ENCODE measurements around the gene NBPF4.
"Not testable (repeated sequence)": the region's sequence is repeated elsewhere in the genome, so short reads cannot be mapped to it uniquely, and the experiment has no call there.

Gene NBPF4, protein sequence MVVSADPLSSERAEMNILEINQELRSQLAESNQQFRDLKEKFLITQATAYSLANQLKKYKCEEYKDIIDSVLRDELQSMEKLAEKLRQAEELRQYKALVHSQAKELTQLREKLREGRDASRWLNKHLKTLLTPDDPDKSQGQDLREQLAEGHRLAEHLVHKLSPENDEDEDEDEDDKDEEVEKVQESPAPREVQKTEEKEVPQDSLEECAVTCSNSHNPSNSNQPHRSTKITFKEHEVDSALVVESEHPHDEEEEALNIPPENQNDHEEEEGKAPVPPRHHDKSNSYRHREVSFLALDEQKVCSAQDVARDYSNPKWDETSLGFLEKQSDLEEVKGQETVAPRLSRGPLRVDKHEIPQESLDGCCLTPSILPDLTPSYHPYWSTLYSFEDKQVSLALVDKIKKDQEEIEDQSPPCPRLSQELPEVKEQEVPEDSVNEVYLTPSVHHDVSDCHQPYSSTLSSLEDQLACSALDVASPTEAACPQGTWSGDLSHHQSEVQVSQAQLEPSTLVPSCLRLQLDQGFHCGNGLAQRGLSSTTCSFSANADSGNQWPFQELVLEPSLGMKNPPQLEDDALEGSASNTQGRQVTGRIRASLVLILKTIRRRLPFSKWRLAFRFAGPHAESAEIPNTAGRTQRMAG

DNA sequence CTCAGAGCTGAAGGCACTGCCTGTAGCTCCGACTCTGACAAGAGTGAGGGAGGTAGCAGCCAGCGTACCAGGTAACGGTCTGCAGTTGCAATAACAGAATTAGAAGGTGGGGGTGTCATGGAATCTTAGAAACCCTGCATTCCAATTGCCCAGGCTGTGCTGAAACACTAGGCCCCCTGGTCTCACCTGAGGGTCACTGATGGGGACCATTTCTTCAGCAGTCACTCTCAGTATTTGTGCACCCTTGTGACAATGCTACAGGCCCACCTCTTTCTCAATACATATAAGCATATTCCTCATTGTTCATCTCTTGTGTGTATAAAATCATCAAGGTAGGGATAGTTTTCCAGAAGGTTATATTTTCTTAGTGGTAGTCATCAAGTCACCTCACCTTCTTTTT is at the start of gene NBPF4:
TSS of gene NBPF4 (minus strand) at position 101 of the 400 bp plus-strand sequence. CDS start 315 bp downstream, outside the sequence.
- DNase-seq (ENCODE audit: low read depth in 2 of 3, low spot score in 1 of 3): not testable (repeated sequence)

DNA sequence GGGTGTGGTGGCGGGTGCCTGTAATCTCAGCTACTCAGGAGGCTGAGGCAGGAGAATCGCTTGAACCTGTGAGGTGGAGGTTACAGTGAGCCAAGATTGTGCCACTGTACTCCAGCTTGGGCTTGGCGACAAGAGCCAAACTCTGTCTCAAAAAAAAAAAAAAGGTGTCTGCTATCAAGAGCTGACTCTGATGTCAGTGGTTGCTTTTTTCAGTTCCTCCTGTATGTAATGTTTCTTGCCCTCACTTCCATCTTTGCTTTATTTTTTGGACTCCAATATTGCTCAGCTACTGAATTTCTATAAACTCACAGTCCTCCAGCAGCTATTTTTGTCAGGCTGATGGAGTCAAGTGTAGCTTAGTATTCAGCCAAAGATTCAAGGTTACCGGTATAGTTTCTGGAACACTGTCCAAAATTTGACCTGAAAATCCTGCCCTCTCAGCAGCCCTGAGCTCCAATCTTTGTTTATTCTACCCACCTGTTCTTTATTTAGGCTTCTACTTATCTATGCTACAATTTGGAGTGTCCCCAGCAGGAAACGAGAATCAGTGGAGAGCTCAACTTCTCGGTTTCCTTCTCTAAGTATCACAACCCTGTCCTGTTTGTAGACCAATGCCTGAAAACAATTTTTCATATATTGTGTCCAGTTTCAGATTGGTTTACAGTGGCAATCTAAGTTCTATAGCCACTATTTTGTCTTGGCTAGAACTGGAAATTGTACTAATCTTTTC is 38.8 kb upstream of the NBPF4 start:
- DNase-seq (ENCODE audit: low read depth in 2 of 3, low spot score in 1 of 3): not testable (repeated sequence)

DNA sequence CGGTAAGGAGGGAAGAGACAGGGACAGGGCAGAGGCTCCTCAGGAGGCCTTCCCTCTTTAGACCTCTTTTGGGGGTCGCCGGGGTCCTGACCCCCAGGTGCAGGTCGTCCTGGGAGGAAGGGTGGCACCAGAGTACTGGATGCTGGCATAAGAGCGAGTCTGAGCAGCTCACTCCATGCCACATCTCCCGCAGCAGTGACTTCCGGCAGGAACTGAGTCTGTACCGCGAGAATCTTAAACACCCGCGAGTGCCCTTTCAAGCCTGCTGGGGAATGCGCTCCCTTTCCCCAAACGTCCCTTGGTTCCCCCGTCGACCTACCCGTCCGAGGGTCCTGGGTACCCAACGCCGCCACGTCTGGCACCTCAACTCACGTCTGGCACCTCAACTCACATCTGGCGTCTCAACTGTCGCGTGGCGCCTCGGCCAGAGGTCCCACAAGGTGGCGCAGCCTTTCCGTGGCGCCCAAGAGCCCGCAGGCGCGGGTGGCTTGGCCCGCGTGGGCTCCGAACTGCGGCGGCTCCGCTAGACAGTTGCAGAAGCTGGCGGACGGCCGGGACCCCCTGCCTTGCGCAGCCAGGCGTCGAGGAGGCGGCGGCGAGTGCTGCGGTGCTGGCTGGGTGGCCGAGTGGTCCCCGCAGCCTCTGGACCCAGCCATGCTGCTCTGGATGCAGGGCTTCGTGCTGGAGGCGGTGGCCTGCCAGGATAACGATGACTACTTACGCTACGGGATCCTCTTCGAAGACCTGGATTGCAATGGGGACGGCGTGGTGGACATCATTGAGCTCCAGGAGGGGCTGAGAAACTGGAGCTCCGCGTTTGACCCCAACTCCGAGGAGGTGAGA is 28.8 kb upstream of the NBPF4 start:
- DNase-seq (ENCODE audit: low read depth in 2 of 3, low spot score in 1 of 3): not testable (repeated sequence)

DNA sequence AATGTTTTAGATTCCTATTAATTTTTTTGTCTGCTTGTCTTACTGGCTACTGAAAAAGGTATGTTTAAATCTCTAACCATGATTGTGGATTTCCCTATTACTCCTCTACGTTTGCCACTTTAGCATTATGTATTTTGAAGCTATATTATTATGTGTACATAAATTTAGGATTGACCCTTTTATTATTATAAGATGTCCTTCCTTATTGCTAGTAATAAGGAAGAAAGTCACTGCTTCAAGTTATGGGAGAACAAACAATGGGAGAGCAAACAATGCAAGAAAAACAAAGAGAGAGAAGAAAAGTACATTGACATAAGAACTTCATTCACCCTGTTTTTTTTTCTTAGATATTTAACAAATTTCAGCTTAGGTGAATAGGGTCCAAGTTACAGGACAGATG is 23.2 kb upstream of the NBPF4 start:
- not testable (repeated sequence) for DNase-seq (ENCODE audit: low read depth in 2 of 3, low spot score in 1 of 3)

DNA sequence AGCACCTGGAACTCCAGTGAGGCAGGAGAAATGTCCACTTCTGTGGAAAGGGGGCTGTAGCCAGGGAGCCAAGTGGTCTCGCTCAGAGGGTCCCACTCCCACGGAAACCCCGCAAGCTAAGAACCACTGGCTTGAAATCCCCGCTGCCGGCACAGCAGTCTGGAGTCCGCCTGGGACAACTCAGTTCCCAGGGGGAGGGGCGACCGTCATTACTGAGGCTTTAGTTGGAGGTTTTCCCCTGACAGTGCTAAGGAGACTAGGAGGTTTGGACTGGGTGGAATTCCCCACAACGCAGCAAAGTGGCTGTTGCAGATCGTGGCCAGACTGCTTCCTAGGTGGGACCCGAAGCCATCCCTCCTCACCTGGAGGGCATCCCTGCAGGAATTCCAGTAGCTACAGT is 18.1 kb upstream of the NBPF4 start:
- not testable (repeated sequence) for DNase-seq (ENCODE audit: low read depth in 2 of 3, low spot score in 1 of 3)

DNA sequence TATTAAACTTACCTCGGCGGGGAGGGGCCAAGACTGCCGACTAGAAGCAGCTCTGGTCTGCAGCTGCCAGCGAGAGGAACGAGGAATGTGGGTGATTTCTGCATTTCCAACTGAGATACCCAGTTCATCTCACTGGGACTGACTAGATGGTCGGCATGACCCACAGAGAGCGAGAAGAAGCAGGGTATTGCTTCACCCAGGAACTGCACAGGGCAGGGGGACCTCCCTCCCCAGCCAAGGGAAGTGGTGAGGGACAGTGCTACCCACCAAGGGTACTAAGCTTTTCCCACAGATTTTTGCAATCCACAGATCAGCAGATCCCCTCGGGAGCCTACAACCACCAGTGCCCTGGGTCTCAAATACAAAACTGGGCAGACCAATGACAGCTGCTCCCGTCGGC is 17.6 kb upstream of the NBPF4 start:
- DNase-seq (ENCODE audit: low read depth in 2 of 3, low spot score in 1 of 3): not testable (repeated sequence)

DNA sequence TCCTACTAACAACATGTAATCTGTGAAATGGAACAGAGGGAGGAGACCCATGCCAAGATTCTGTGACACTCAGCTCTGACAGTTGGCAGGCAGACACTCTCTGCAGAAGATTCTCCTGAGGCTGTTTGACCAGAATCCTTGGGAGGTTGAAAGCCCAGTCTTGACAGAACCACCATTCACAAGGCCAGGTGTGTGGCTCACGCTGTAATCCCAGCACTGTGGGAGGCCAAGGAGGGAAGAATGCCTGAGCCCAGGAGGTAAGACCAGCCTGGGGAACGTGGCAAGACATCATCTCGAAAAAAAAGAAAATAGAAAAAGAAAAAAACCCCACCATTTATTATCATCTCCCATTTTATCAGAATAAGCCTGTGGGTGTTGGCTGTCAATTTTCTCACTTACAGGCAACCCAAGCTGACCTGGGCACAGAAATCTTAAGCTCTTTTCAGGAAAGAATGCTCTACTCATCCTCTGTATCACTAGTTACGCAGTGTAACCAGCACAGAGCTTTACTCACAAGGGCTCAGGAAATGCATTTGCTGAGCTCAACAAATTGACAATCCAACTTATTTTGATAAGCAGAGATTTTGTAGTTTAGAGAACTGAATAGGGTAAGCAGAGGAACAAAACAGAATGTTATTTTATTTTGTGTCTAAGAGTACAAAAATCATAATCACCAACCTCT is 16.8 kb upstream of the NBPF4 start:
- not testable (repeated sequence) for DNase-seq (ENCODE audit: low read depth in 2 of 3, low spot score in 1 of 3)

DNA sequence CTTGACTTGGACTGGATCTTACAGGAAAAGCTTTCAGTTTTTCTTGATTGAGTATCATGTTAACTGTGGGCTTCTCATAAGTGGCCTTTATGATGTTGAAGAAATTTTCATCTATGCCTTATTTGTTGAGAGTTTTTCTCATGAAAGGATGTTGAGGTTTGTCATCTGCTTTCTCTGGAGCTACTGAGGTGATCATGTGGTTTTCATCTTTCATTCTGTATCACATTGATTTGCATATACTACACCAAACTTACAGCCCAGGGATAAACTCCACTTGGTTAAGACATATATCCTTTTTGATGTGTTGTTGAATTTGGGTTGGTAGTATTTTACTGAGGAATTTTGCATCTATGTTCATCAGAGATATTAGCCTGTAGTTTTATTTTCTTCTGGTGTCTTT is 11.6 kb upstream of the NBPF4 start:
- not testable (repeated sequence) for DNase-seq (ENCODE audit: low read depth in 2 of 3, low spot score in 1 of 3)

DNA sequence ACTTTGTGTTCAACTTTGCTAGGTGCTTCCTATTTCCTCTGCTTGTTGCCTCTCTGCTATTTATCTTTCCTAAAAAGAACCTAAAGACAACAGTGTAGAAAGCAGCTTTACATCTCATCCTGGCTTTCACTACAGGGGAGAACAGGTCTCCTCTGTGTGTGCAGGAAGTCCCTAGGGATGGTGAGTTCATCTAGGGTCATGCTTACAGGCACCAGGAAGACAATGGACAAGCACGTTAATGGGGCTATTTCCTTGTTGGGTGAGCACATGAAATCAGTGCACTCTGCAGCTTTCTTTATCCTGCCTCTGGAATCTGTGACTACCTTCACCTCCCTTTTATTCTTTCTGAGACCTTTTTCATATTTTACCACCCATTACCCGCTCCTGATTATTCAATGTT is 4.5 kb downstream of the NBPF4 start:
- DNase-seq (ENCODE audit: low read depth in 2 of 3, low spot score in 1 of 3): not testable (repeated sequence)

DNA sequence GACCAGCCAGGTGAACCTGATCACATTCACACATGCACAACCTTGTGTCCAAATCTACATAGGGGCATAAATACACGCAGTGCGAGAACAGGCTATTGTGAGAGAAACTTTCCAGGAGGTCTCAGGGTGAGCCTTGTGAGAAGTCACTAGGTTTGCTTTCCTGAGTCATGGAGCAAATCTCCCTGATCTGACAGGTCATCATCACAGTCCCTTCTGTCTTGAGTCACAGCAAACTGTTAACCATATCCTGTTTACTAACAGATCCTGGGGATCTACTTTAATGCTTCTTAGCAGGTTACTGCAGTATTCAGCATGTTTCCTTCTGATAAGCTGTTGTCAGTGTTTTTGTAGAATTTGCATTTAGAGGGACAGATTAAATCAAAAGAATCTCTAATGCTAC is 8.6 kb downstream of the NBPF4 start:
- not testable (repeated sequence) for DNase-seq (ENCODE audit: low read depth in 2 of 3, low spot score in 1 of 3)

DNA sequence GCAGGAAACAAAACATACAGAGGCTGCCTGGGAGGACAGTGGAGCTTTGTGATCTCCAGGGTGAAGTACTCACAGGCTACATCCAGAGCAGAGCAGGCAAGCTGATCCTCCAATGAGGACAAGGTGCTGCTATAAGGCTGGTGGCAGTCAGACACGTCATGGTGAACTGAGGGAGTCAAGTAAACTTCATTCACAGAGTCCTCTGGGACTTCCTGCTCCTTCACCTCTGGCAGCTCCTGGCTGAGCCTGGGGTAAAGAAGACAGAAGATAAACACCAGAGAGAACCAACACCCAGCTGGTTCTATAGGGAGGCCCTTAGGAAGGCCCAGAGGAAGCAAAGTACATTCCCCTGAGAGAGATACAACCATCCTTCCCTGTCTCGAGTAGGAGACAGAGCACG is 11.7 kb downstream of the NBPF4 start:
- DNase-seq (ENCODE audit: low read depth in 2 of 3, low spot score in 1 of 3): not testable (repeated sequence)

DNA sequence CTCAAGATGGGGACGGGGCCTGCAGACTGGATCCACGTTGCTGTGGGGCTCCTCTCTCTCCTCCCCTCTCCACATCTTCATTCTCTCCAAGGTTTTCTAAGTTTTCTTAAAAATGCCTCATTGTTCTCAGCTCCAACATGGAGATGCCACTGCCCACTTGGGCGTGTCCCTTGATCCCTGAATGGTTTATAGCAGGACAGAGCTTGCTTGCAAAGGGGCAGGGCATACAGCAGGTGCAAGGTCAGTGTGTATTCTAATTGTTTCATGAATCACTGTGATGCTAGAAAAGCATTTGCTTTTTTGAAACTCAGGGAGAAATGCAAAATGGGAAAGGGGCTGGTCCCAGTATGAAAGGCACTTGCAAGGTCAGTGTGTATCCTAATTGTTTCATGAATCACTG is 13.9 kb downstream of the NBPF4 start:
- DNase-seq (ENCODE audit: low read depth in 2 of 3, low spot score in 1 of 3): not testable (repeated sequence)

DNA sequence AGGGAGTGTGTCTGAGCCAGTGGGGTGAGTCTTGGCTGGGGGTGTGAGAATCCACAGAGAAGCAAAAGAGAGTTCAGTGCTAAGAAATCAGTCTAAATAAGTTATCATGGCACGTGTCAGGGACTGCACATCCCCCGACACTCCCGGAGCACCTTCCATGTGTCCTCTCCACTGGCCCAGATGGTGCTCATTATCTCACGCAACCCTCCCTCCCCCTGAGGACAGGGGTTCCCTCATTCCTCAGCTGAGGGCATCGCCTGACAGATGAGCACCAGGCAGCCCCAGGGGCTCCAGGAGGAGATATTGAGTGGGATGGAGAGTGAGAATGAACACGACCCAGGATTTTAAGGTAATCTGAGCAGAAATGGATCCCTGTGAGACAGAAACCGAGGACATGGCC is 16.1 kb downstream of the NBPF4 start:
- not testable (repeated sequence) for DNase-seq (ENCODE audit: low read depth in 2 of 3, low spot score in 1 of 3)

DNA sequence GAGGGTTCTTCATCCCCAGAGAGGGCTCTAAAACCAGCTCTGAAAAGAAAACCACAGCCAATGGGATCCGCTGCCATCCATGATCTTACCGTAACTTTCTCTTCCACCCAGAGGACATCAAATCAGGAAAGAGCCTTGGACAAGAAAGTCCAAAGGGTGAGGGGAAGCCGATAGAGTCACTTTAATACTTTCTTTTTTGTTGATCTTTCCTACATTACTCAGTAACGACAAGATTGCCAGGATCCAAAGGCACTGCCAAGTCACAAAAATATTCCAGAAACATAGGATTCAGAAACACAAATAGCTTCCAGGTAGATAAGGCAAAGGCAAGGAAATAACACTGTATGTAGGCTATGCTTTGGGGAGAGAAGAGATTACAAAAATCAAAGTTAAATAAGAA is 17.0 kb downstream of the NBPF4 start:
- DNase-seq (ENCODE audit: low read depth in 2 of 3, low spot score in 1 of 3): not testable (repeated sequence)

DNA sequence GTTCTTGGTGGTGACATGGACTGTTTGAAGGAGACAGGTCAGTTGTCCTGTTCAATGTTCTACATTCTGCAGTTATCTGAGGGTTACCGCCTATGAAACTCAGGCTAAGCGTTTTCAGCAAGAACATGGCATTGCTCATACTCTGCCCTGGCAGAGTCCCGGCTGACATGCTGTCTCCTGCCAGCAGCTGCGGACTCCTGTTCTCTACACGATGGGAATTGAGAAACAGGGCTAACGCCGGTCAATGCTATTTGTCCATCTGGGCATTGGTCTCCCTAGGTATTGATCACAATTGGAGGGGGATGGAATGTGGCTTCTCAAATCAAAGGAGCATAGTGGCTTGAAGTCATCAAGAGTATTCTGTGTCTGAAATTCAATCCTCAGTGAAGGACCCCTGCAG is 20.6 kb downstream of the NBPF4 start:
- not testable (repeated sequence) for DNase-seq (ENCODE audit: low read depth in 2 of 3, low spot score in 1 of 3)

DNA sequence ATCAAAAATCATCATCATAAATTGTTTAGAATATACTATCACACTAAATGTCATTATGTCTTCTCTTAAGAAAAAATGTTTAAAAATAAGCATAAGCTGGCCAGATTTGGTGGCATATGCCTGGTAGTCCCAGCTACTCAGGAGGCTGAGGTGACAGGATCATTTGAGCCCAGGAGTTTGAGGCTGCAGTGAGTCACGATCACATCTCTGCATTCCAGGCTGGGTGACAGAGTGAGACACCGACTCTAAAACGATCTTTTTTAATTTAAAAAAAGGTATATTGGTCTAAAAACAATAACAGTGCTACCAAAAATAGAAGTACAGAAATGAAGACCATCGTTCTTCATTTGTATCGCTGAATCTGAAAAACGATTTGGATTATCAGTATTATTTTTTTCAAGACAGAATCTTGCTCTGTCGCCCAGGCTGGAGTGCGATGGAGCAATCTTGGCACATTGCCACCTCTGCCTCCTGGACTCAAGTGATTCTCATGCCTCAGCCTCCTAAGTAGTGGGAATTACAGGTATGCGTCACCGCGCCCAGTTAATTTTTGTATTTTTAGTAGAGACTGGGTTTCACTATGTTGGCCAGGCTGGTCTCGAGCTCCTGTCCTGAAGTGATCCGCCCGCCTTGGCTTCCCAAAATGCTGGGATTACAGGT is 26.2 kb downstream of the NBPF4 start:
- not testable (repeated sequence) for DNase-seq (ENCODE audit: low read depth in 2 of 3, low spot score in 1 of 3)

DNA sequence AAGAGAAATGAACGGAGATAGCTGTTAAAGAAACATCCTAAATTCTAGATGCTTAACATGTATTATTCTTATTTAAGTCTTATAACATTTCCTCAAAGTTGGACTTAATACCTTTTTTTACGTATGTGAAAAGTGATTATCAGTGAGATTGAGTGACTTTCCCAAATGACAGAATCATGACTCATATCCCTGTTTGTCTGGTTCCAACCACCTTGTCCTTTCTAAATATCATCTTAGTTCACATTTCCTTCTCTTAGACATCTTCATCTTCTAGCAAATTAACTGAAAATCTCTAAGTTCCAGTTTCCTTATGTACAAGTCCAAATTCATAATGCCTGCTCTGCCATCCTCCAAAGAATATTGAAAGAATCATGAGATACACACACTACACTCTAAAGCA is 26.9 kb downstream of the NBPF4 start:
- not testable (repeated sequence) for DNase-seq (ENCODE audit: low read depth in 2 of 3, low spot score in 1 of 3)

DNA sequence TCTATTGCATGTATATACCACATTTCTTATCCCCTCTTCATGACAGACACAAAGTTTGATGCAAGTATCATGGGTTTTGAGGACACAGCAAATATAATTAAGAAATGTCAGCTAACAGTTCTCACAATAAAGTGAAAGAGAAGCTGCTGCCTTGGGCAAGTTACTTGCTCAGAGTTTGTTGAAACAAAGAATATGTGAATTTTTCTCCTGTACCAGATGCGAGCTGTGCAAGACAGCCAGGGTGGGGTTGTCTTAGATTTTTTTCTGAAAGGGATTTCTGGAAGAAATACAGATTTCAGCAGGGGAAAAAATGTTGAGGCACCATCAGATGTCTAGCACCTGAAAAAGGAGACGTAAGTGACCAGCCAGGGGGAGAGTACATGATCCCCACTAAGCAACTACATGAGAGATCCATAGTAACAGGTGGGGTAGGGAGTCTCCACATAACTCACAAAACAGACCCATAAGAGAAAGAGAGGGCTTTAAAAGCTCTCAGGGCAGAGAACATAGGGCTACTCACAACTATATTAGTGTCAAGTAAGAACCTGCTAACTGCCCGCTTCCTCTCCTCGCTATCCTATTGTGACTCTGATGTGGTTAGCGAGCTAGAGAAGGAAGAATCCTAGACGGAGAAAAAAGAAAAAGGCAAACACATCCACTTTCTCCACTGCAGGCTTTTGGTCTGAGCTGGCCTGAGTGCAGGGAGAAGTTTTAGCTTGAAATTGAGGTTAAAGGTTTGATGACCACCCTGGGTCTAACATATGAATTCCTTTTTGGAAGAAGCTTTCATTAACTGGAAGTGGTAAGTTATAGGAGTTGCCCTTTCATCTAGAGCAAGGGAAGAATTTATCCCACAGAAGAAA is 27.6 kb downstream of the NBPF4 start:
- not testable (repeated sequence) for DNase-seq (ENCODE audit: low read depth in 2 of 3, low spot score in 1 of 3)
